ENCODE results near the gene HMGXB4.

DNA sequence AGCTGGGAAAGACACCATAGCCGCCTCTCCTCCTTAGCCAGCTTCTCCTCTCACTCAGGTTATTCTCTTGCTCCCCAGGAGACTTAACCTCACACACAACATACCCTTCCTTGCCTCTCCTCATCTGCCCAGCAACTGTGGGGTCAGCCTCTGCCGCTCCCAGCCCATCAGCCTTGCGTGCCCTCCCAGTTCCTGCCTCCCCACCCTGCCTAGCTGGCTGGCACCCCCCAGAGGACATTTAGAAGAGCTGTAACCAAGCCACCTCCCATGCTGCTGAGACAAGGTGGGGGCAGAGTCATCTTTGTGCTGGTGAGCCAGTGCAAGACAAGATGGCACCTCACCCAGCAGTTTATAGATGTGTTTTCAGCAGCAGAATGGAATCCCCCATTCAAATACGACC lies 80.6 kb downstream of the HMGXB4 start:
- no peak for TF ChIP-seq POLR2AphosphoS5 (IDR thresholded peaks at IDR 0.05)
- TF ChIP-seq, protein P1, sequence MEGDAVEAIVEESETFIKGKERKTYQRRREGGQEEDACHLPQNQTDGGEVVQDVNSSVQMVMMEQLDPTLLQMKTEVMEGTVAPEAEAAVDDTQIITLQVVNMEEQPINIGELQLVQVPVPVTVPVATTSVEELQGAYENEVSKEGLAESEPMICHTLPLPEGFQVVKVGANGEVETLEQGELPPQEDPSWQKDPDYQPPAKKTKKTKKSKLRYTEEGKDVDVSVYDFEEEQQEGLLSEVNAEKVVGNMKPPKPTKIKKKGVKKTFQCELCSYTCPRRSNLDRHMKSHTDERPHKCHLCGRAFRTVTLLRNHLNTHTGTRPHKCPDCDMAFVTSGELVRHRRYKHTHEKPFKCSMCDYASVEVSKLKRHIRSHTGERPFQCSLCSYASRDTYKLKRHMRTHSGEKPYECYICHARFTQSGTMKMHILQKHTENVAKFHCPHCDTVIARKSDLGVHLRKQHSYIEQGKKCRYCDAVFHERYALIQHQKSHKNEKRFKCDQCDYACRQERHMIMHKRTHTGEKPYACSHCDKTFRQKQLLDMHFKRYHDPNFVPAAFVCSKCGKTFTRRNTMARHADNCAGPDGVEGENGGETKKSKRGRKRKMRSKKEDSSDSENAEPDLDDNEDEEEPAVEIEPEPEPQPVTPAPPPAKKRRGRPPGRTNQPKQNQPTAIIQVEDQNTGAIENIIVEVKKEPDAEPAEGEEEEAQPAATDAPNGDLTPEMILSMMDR (IDR thresholded peaks at IDR 0.05), result no peak
- no peak for TF ChIP-seq EP300 (IDR thresholded peaks at IDR 0.05)
- TF ChIP-seq POLR2A (IDR thresholded peaks at IDR 0.05), result no peak
